Lung (tissue), 12 donors: Measurements from ENCODE around the gene GPR108. TPM values are rescaled to one million over a fixed set of nuclear protein-coding genes. Genes with fewer than 3 reads are reported as not detected.

Experiments
- ATAC-seq: fragments of 200-7000 bp; cut with Tn5 transposase; one replicate; pipeline ENCODE4 v1.9.1; 2020; ENCODE audit warnings: moderate number of reproducible peaks; ENCODE audit not compliant: insufficient read depth, low FRiP score
- DNase-seq, 3 donors: peaks; one replicate each; pipeline ENCODE4 v3.0.0-alpha.2; 2013 to 2017
- H3K27ac ChIP-seq, 2 donors: one replicate each; pipeline ENCODE4 v1.5.1; 2013; ENCODE audit warnings: mild to moderate bottlenecking in 2 of 2, moderate library complexity in 2 of 2, control low read depth in 1 of 2, inconsistent platforms in 1 of 2, low read depth in 1 of 2, low read length in 1 of 2
- H3K27me3 ChIP-seq, 3 donors: one replicate each; pipeline ENCODE4 v1.5.1; 2013; ENCODE audit warnings: low read length in 2 of 3; ENCODE audit not compliant: control insufficient read depth in 3 of 3, insufficient read depth in 3 of 3
- H3K36me3 ChIP-seq, 4 donors: one replicate each; pipeline ENCODE4 v1.5.1; 2013; ENCODE audit warnings: low read length in 4 of 4, mild to moderate bottlenecking in 1 of 4, moderate library complexity in 1 of 4; ENCODE audit not compliant: control insufficient read depth in 4 of 4, insufficient read depth in 4 of 4
- H3K4me1 ChIP-seq, 5 donors: one replicate each; pipeline ENCODE4 v1.5.1; 2013; ENCODE audit warnings: low read length in 5 of 5, mild to moderate bottlenecking in 2 of 5, moderate library complexity in 1 of 5; ENCODE audit not compliant: control insufficient read depth in 5 of 5, insufficient read depth in 5 of 5
- H3K4me3 ChIP-seq: one replicate; pipeline ENCODE4 v1.5.1; 2013; ENCODE audit warnings: mild to moderate bottlenecking, control low read depth, moderate library complexity
- H3K9ac ChIP-seq, 2 donors: one replicate each; pipeline ENCODE4 v1.5.1; 2013; ENCODE audit warnings: low read length in 2 of 2, control low read depth in 1 of 2; ENCODE audit not compliant: insufficient read depth in 1 of 2
- H3K9me3 ChIP-seq, 4 donors: one replicate each; pipeline ENCODE4 v1.5.1; 2013; ENCODE audit warnings: low read length in 3 of 4, mild to moderate bottlenecking in 1 of 4, moderate library complexity in 1 of 4; ENCODE audit not compliant: control insufficient read depth in 4 of 4, insufficient read depth in 3 of 4
- CTCF ChIP-seq: IDR thresholded peaks from 2 replicates; pipeline ENCODE4 v1.5.1; 2012; ENCODE audit warnings: mild to moderate bottlenecking; ENCODE audit errors: control extremely low read depth, extremely low read depth
- WGBS, 2 donors: extraction: QIAGEN DNeasy Blood & Tissue Kit; methylation state at CpG; one replicate each; pipeline ENCODE4 v1.1.7; 2013; 5-methylcytosine and 5-hydroxymethylcytosine counted together
- polyA plus RNA-seq, 2 donors: library from polyadenylated mRNA; stranded (reverse); fragments of 200-250 nt; gene quantifications; one replicate each; pipeline ENCODE4 v1.2.1, GENCODE V29; 2013
- total RNA-seq, 2 donors: library from RNA; depleted of rRNA in 1 of 2; stranded (reverse); fragments of >200 nt in 1 of 2; gene quantifications; one replicate each; pipeline ENCODE4 v1.2.1, GENCODE V29; 2014 to 2021
- donor health status: control.
- donor health status: control.
- donor health status: Bipolar disorder and iron deficiency.
- donor health status: healthy.
- donor health status: DM: yes; HTN: yes; CAD: no.

The GPR108 gene
- total and polyA plus RNA-seq, 4 donors, result 33.5 to 98.0 (median 93.5) TPM

GRCh38 chr19:6707011-6707657 is 30.2 kb downstream of the GPR108 start:
- Histone ChIP-seq H3K9me3 (no peaks in the 10 kb centered on the region), H3K4me1 (no peaks in the 10 kb centered on the region), H3K27ac (no peak overlapping the region), H3K36me3 (peaks cover 0 to 5% (median 0%) of the 10 kb centered on the region in 4 donors), H3K4me3 (no peak overlapping the region), H3K27me3 (peaks cover 0 to 29% (median 16%) of the 10 kb centered on the region in 3 donors), H3K9ac (no peak overlapping the region)
- TF ChIP-seq CTCF, result no peak
- WGBS, 2 donors, result 89 to 91% methylated on average over 44 of the region's 44 CpGs
- no peak for DNase-seq
- ATAC-seq, result no peak

GRCh38 chr19:6706633-6706958 is 30.8 kb downstream of the GPR108 start:
- TF ChIP-seq CTCF, result no peak
- no peak overlapping the region for H3K27ac ChIP-seq
- no peak overlapping the region for H3K4me3 ChIP-seq
- H3K27me3 ChIP-seq, result peaks cover 0 to 26% (median 14%) of the 10 kb centered on the region in 3 donors
- ATAC-seq (no peak), DNase-seq (no peak)
- H3K36me3 ChIP-seq, result peaks cover 0 to 9% (median 0%) of the 10 kb centered on the region in 4 donors
- no peaks in the 10 kb centered on the region for H3K4me1 ChIP-seq
- no peaks in the 10 kb centered on the region for H3K9me3 ChIP-seq
- H3K9ac ChIP-seq, result no peak overlapping the region
- 65 to 86% methylated on average over 3 of the region's 3 CpGs for WGBS, 2 donors

GRCh38 chr19:6705931-6706632 is 31.3 kb downstream of the GPR108 start:
- Histone ChIP-seq H3K36me3 (peaks cover 0 to 9% (median 0%) of the 10 kb centered on the region in 4 donors), H3K4me1 (no peaks in the 10 kb centered on the region), H3K27ac (no peak overlapping the region), H3K4me3 (no peak overlapping the region), H3K27me3 (peaks cover 0 to 21% (median 13%) of the 10 kb centered on the region in 3 donors), H3K9ac (no peak overlapping the region), H3K9me3 (no peaks in the 10 kb centered on the region)
- no peak for TF ChIP-seq CTCF
- WGBS, 2 donors, result 83 to 86% methylated on average over 11 of the region's 11 CpGs
- ATAC-seq (no peak), DNase-seq (no peak)
